Fibroblast of mammary gland (primary cell): Measurements from ENCODE around the gene TRMT1.

ENCODE experiments used
- DNase-seq: peaks from one replicate; pipeline ENCODE4 v3.0.0-alpha.2; 2010; ENCODE audit warnings: low read depth
- H3K4me3 ChIP-seq: 2 replicates; pipeline ENCODE4 v1.5.1; 2011; ENCODE audit warnings: low read depth, mild to moderate bottlenecking, low read length, moderate library complexity; ENCODE audit not compliant: control insufficient read depth
- CTCF ChIP-seq: conservative IDR thresholded peaks from 2 replicates; pipeline ENCODE4 v1.5.1; 2011; ENCODE audit warnings: low read depth, low read length, inconsistent platforms; ENCODE audit not compliant: control insufficient read depth, insufficient read depth

TRMT1 gene

GRCh38 chr19:13092158-13092543 lies 24.4 kb downstream of the TRMT1 start:
- TF ChIP-seq CTCF, result no peak
- H3K4me3 ChIP-seq, result no peak overlapping the region
- no peak for DNase-seq

- peak; percentile 74 for DNase-seq
- no peak overlapping the region for H3K4me3 ChIP-seq
- TF ChIP-seq CTCF, result no peak
Observed at GRCh38 chr19:13091400-13092157, 25.0 kb downstream of the TRMT1 start.

- H3K4me3 ChIP-seq, result no peak overlapping the region
- TF ChIP-seq CTCF, result no peak
- no peak for DNase-seq
Observed at GRCh38 chr19:13090511-13091231, 25.9 kb downstream of the TRMT1 start.

GRCh38 chr19:13089857-13090507 lies 26.6 kb downstream of the TRMT1 start:
- DNase-seq, result no peak
- H3K4me3 ChIP-seq, result no peak overlapping the region
- no peak for TF ChIP-seq CTCF

GRCh38 chr19:13089139-13089856 lies 27.2 kb downstream of the TRMT1 start:
- peak; percentile 40 for TF ChIP-seq CTCF
- DNase-seq, result no peak
- H3K4me3 ChIP-seq, result no peak overlapping the region

GRCh38 chr19:13087795-13088537 lies 28.6 kb downstream of the TRMT1 start:
- TF ChIP-seq CTCF, result no peak
- no peak overlapping the region for H3K4me3 ChIP-seq
- DNase-seq, result no peak
